Stimulated activated CD8-positive, alpha-beta memory T cell treated with anti-CD3 and anti-CD28 coated beads, Interleukin-12 subunit alpha, Interleukin-12 subunit beta, amount 100 ng/mL, for 24 hours (primary cell): ENCODE data around the gene CNTN6.

Source experiments
- DNase-seq: peaks from one replicate; pipeline ENCODE4 v3.0.0-alpha.2; 2020; ENCODE audit errors: extremely low read depth

CNTN6 gene

GRCh38 chr3:1172644-1173043 lies 79.8 kb downstream of the CNTN6 start:
- no peak for DNase-seq

GRCh38 chr3:1179146-1179545 lies 86.3 kb downstream of the CNTN6 start:
- no peak for DNase-seq

- no peak for DNase-seq
These were observed 90.7 kb downstream of the CNTN6 start for GRCh38 chr3:1183320-1184048.

- no peak for DNase-seq
These were observed 97.7 kb downstream of the CNTN6 start for GRCh38 chr3:1190569-1190968.

- no peak for DNase-seq
These were observed 98.2 kb downstream of the CNTN6 start for GRCh38 chr3:1191026-1191425.

GRCh38 chr3:1195947-1196346 lies 103.1 kb downstream of the CNTN6 start:
- no peak for DNase-seq

- DNase-seq, result no peak
These were observed 104.2 kb downstream of the CNTN6 start for GRCh38 chr3:1197051-1197450.

- no peak for DNase-seq
These were observed 107.5 kb downstream of the CNTN6 start for GRCh38 chr3:1200371-1200770.

GRCh38 chr3:1207904-1208303 lies 115.1 kb downstream of the CNTN6 start:
- no peak for DNase-seq

GRCh38 chr3:1214933-1215332 lies 122.1 kb downstream of the CNTN6 start:
- no peak for DNase-seq

GRCh38 chr3:1216856-1217255 lies 124.0 kb downstream of the CNTN6 start:
- DNase-seq, result no peak

GRCh38 chr3:1227111-1227510 lies 134.3 kb downstream of the CNTN6 start:
- no peak for DNase-seq

GRCh38 chr3:1228289-1228688 lies 135.5 kb downstream of the CNTN6 start:
- DNase-seq, result no peak

GRCh38 chr3:1230920-1231319 lies 138.1 kb downstream of the CNTN6 start:
- DNase-seq, result no peak

- DNase-seq, result no peak
These were observed 139.5 kb downstream of the CNTN6 start for GRCh38 chr3:1232276-1232675.

- no peak for DNase-seq
These were observed 142.8 kb downstream of the CNTN6 start for GRCh38 chr3:1235526-1236120.

GRCh38 chr3:1251282-1252060 lies 158.6 kb downstream of the CNTN6 start:
- no peak for DNase-seq

- no peak for DNase-seq
These were observed 159.2 kb downstream of the CNTN6 start for GRCh38 chr3:1252061-1252430.

GRCh38 chr3:1262246-1262645 lies 169.4 kb downstream of the CNTN6 start:
- DNase-seq, result no peak

- DNase-seq, result no peak
These were observed 170.3 kb downstream of the CNTN6 start for GRCh38 chr3:1263121-1263520.

- DNase-seq, result no peak
These were observed 177.0 kb downstream of the CNTN6 start for GRCh38 chr3:1269808-1270207.

GRCh38 chr3:1272546-1273265 lies 179.9 kb downstream of the CNTN6 start:
- DNase-seq, result no peak
